ENCODE results near the gene AIF1L. TPM values are rescaled to one million over a fixed set of nuclear protein-coding genes. Genes with fewer than 3 reads are reported as not detected.

Gene AIF1L
- total RNA-seq = 1 to 10 TPM in 1 of 2 experiments, under 1 TPM in 1; 0.85 to 1.4 TPM

DNA sequence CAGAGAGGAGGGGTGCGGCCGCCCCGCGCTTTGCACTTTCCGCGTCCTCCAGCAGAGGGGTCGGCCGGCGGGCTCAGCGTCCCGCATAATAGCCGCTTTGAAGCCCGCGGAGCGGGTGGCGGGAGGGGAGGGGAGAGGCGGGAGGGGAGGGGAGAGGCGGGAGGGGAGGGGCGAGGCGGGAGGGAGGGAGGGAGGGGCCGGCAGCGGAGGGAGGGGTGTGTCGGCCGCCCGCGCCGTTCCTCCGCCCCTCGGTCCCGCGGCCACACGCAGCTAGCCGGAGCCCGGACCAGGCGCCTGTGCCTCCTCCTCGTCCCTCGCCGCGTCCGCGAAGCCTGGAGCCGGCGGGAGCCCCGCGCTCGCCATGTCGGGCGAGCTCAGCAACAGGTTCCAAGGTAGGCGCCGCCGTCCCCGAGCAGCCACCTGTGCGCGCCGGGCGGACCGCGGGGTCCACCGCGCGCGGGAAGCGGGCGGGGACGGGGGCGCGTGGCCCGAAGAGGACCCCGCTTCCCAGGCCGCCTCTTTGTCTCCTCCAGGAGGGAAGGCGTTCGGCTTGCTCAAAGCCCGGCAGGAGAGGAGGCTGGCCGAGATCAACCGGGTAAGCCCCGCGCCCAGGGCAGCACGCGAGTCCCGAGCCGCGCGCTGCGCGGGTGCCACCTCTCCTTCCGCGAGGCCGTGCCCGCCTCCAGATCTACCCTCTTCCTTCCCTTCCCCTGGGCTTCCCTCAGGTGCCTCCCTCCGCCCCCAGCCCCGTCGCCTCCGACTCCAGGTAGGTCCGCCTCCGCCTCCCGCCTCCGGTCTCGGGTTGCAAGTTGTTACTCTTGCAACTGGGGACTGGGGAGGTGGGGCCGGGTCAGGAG lies at the start of gene AIF1L:
TSS of gene AIF1L (plus strand) at position 263 of the 857 bp plus-strand sequence. CDS start at position 362, 99 bp downstream.
- intact Hi-C loops (cut with micrococcal nuclease) = no loop called here
- H3K36me3 Mint-ChIP-seq = no peaks in the 10 kb centered on the region
- peak within 1 kb of the TSS; percentile 55 for H3K4me3 Mint-ChIP-seq
- H3K4me1 Mint-ChIP-seq (ENCODE audit: low read depth) = peaks cover 7% of the 10 kb centered on the region
- peak; percentile 40 for DNase-seq
- H3K9me3 Mint-ChIP-seq = no peaks in the 10 kb centered on the region
- H3K27me3 Mint-ChIP-seq = peaks cover 28% of the 10 kb centered on the region
- CTCF ChIA-PET = interaction anchor here (0.9 to 1.2 kb wide), 3 partner anchors 38 to 49 kb away, joined by 3 read pairs; no protein-coding TSS in a partner anchor
- H3K27ac Mint-ChIP-seq = no peak within 1 kb of the TSS
- POLR2A ChIA-PET = interaction anchor here (1.2 kb wide), 1 partner anchor 9 kb away, joined by 3 read pairs; no protein-coding TSS in a partner anchor

GRCh38 chr9:131046581-131047202 lies 49.6 kb upstream of the AIF1L start:
- Mint-ChIP-seq H3K9me3 (no peaks in the 10 kb centered on the region), H3K27me3 (peaks cover 1% of the 10 kb centered on the region), H3K4me1 (ENCODE audit: low read depth) (peaks cover 4% of the 10 kb centered on the region), H3K27ac (no peak overlapping the region), H3K4me3 (no peak overlapping the region), H3K36me3 (no peaks in the 10 kb centered on the region)
- ChIA-PET CTCF (interaction anchor here (0.6 to 3.3 kb wide), 43 partner anchors 9 to 1773 kb away, joined by 3 to 62 read pairs (median 4); partner anchors contain the start of genes EXOSC2, FUBP3 and NUP214), POLR2A (interaction anchor here (0.6 kb wide), 2 partner anchors 128 to 136 kb away, joined by 3 read pairs; no protein-coding TSS in a partner anchor)
- intact Hi-C loops (cut with micrococcal nuclease) = loop anchor here (1.0 to 10.0 kb wide), 2 partner anchors 180 to 332 kb away; no protein-coding TSS in a partner anchor
- DNase-seq = peak; percentile 81

DNA sequence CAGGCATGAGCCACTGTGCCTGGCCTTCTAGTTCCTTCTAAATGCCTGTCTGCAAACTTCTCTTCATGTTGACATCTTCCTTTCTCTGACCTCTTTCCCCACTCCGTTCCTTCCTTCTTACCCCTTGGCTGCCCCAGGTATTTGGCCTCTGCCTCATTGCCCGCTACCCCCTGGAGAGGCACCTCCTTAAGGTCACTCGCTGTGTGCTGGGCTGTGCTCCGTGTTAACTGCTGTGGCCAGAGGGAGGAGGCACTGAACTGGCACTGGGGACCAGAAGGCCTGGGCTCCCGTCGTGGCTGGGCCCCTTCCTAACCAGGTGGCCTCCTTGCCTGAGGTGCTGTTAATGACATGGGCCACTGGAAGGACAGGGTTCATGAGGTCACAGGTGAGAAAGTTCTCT lies 48.0 kb upstream of the AIF1L start:
- Mint-ChIP-seq H3K9me3 (no peaks in the 10 kb centered on the region), H3K27me3 (peaks cover 1% of the 10 kb centered on the region), H3K4me1 (ENCODE audit: low read depth) (peaks cover 4% of the 10 kb centered on the region), H3K4me3 (no peak overlapping the region), H3K27ac (no peak overlapping the region), H3K36me3 (no peaks in the 10 kb centered on the region)
- POLR2A ChIA-PET = interaction anchor here (0.7 kb wide), 1 partner anchor 77 kb away, joined by 3 read pairs; the partner anchor contains the start of gene NUP214
- DNase-seq = no peak
- intact Hi-C loops (cut with micrococcal nuclease) = loop anchor here (10.0 kb wide), 1 partner anchor 334 kb away; no protein-coding TSS in a partner anchor
- CTCF ChIA-PET = interaction anchor here (0.7 to 1.7 kb wide), 3 partner anchors 9 to 1289 kb away, joined by 3 to 13 read pairs (median 5); no protein-coding TSS in a partner anchor

DNA sequence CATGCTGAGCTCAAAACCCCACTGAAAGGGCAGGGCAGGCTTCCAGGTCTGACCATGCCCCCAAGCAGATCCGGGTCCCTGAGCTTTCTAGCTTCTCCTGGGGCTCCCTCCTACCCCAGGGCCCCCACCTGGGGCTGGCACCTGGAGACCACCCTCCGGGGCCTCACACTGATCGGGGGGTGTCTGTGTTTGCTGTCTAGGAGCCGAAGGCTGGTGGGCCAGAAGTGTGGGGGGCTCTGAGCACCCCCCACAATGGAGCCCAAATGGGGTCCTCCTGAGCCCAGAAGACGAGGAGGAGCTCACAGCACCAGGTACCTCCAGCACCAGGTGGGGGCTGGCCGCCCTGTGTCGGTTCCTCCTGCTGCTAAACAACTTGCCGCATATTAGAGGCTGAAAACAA lies 47.5 kb upstream of the AIF1L start:
- CTCF ChIA-PET = interaction anchor here (0.7 to 1.7 kb wide), 3 partner anchors 9 to 1290 kb away, joined by 3 to 13 read pairs (median 5); no protein-coding TSS in a partner anchor
- H3K9me3 Mint-ChIP-seq = no peaks in the 10 kb centered on the region
- H3K36me3 Mint-ChIP-seq = no peaks in the 10 kb centered on the region
- no peak overlapping the region for H3K27ac Mint-ChIP-seq
- H3K27me3 Mint-ChIP-seq = peaks cover 1% of the 10 kb centered on the region
- DNase-seq = no peak
- intact Hi-C loops (cut with micrococcal nuclease) = loop anchor here (10.0 kb wide), 1 partner anchor 334 kb away; no protein-coding TSS in a partner anchor
- no peak overlapping the region for H3K4me3 Mint-ChIP-seq
- peaks cover 4% of the 10 kb centered on the region for H3K4me1 Mint-ChIP-seq (ENCODE audit: low read depth)
- POLR2A ChIA-PET = no interaction called here

- no peaks in the 10 kb centered on the region for H3K36me3 Mint-ChIP-seq
- POLR2A ChIA-PET = no interaction called here
- H3K4me1 Mint-ChIP-seq (ENCODE audit: low read depth) = peaks cover 4% of the 10 kb centered on the region
- DNase-seq = no peak
- H3K9me3 Mint-ChIP-seq = no peaks in the 10 kb centered on the region
- CTCF ChIA-PET = interaction anchor here (0.8 to 1.7 kb wide), 3 partner anchors 8 to 183 kb away, joined by 3 to 13 read pairs (median 3); no protein-coding TSS in a partner anchor
- no peak overlapping the region for H3K27ac Mint-ChIP-seq
- H3K27me3 Mint-ChIP-seq = peaks cover 1% of the 10 kb centered on the region
- H3K4me3 Mint-ChIP-seq = no peak overlapping the region
- intact Hi-C loops (cut with micrococcal nuclease) = loop anchor here (10.0 kb wide), 1 partner anchor 335 kb away; no protein-coding TSS in a partner anchor
Measured at GRCh38 chr9:131049829-131050715, 46.3 kb upstream of the AIF1L start.

GRCh38 chr9:131050831-131051230 lies 45.5 kb upstream of the AIF1L start:
- CTCF ChIA-PET = interaction anchor here (0.8 to 1.2 kb wide), 2 partner anchors 118 to 184 kb away, joined by 3 read pairs; no protein-coding TSS in a partner anchor
- Mint-ChIP-seq H3K9me3 (no peaks in the 10 kb centered on the region), H3K4me1 (ENCODE audit: low read depth) (peaks cover 2% of the 10 kb centered on the region), H3K27me3 (peaks cover 1% of the 10 kb centered on the region), H3K4me3 (no peak overlapping the region), H3K27ac (no peak overlapping the region), H3K36me3 (no peaks in the 10 kb centered on the region)
- DNase-seq = no peak
- intact Hi-C loops (cut with micrococcal nuclease) = no loop called here
- POLR2A ChIA-PET = no interaction called here

- Mint-ChIP-seq H3K36me3 (no peaks in the 10 kb centered on the region), H3K4me3 (no peak overlapping the region), H3K9me3 (no peaks in the 10 kb centered on the region), H3K27me3 (peaks cover 1% of the 10 kb centered on the region), H3K27ac (no peak overlapping the region), H3K4me1 (ENCODE audit: low read depth) (peaks cover under 1% of the 10 kb centered on the region)
- intact Hi-C loops (cut with micrococcal nuclease) = no loop called here
- POLR2A ChIA-PET = no interaction called here
- DNase-seq = no peak
- CTCF ChIA-PET = interaction anchor here (1.2 kb wide), 1 partner anchor 185 kb away, joined by 3 read pairs; no protein-coding TSS in a partner anchor
Measured at GRCh38 chr9:131051592-131052517, 44.5 kb upstream of the AIF1L start.

DNA sequence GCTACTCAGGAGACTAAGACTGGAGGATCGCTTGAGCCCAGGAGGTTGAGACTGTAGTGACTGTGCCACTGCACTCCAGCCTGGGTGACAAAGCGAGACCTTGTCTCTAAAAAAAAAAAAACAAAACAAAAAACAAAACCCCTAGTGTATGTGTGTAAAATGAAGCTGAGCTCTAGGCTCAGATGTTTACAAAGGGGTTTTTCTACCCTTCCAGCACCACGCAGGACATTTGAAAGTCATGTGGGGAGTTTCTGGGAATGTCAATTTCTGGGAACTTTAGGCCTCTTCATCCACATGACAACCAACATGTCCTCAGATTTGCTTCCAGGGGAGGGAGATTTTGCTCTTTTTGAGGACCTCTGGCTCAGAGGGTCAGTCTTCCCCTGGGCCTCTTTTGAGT lies 42.4 kb upstream of the AIF1L start:
- H3K27me3 Mint-ChIP-seq = peaks cover 1% of the 10 kb centered on the region
- H3K9me3 Mint-ChIP-seq = no peaks in the 10 kb centered on the region
- H3K27ac Mint-ChIP-seq = no peak overlapping the region
- H3K4me3 Mint-ChIP-seq = no peak overlapping the region
- POLR2A ChIA-PET = no interaction called here
- intact Hi-C loops (cut with micrococcal nuclease) = no loop called here
- H3K36me3 Mint-ChIP-seq = no peaks in the 10 kb centered on the region
- CTCF ChIA-PET = interaction anchor here (0.7 to 1.5 kb wide), 6 partner anchors 11 to 555 kb away, joined by 3 to 5 read pairs (median 4); no protein-coding TSS in a partner anchor
- DNase-seq = no peak
- H3K4me1 Mint-ChIP-seq (ENCODE audit: low read depth) = no peaks in the 10 kb centered on the region

DNA sequence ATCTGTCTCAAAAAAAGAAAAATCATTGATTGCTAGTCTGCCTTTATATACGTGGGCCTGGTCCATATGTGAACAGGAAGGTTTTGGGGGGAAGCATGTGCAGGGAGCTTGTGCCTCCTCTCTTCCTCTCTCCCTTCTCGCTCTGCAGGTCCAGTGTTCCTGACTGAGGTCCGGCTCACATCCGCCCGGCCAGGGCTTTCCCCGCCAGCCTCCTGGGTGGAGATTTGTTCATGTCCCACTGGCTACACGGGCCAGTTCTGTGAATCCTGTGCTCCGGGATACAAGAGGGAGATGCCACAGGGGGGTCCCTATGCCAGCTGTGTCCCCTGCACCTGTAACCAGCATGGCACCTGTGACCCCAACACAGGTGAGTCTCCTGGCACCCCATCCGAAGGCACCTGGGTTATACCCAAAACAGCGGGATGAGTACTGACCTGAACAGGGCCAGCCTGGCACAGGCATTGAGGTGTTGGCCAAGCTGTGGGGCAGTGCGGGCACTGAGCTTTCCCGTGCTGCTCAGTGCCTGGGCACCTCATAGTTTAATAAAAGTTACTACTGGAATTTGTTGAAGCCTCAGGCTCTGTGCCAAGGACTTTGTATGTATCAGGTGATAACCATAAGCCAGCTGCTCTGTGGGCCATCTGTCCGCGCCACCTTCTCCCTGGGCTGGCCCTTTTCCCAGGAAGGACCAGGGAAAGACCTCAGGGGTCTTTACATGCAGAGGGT lies 39.4 kb upstream of the AIF1L start:
- intact Hi-C loops (cut with micrococcal nuclease) = no loop called here
- CTCF ChIA-PET = interaction anchor here (0.5 to 3.8 kb wide), 17 partner anchors 8 to 342 kb away, joined by 3 to 37 read pairs (median 4); partner anchors contain the start of gene NUP214
- POLR2A ChIA-PET = no interaction called here

More for the DNA sequence above, 39.4 kb upstream of the AIF1L start:
- no peaks in the 10 kb centered on the region for H3K27me3 Mint-ChIP-seq
- no peaks in the 10 kb centered on the region for H3K9me3 Mint-ChIP-seq
- no peak overlapping the region for H3K4me3 Mint-ChIP-seq
- no peaks in the 10 kb centered on the region for H3K4me1 Mint-ChIP-seq (ENCODE audit: low read depth)
- DNase-seq = no peak
- no peaks in the 10 kb centered on the region for H3K36me3 Mint-ChIP-seq
- no peak overlapping the region for H3K27ac Mint-ChIP-seq
